IPS-11a (cell line): Measurements from ENCODE around the gene STX18.

Experiments
- H3K4me3 ChIP-seq: one replicate; pipeline ENCODE4 v1.5.1; 2013; ENCODE audit warnings: low read depth, low read length, control low read depth

The STX18 gene

GRCh38 chr4:4440333-4441061 lies 101.4 kb downstream of the STX18 start:
- H3K4me3 ChIP-seq, result no peak overlapping the region

GRCh38 chr4:4439782-4440181 lies 102.1 kb downstream of the STX18 start:
- H3K4me3 ChIP-seq, result no peak overlapping the region

GRCh38 chr4:4438891-4439290 lies 103.0 kb downstream of the STX18 start:
- no peak overlapping the region for H3K4me3 ChIP-seq

GRCh38 chr4:4437798-4438470 lies 103.9 kb downstream of the STX18 start:
- no peak overlapping the region for H3K4me3 ChIP-seq

- no peak overlapping the region for H3K4me3 ChIP-seq
These were observed 105.5 kb downstream of the STX18 start for GRCh38 chr4:4436244-4436823.

GRCh38 chr4:4433941-4434340 lies 107.9 kb downstream of the STX18 start:
- no peak overlapping the region for H3K4me3 ChIP-seq

GRCh38 chr4:4432341-4433125 lies 109.3 kb downstream of the STX18 start:
- H3K4me3 ChIP-seq, result no peak overlapping the region

- no peak overlapping the region for H3K4me3 ChIP-seq
These were observed 111.2 kb downstream of the STX18 start for GRCh38 chr4:4430492-4431195.

GRCh38 chr4:4428966-4429875 lies 112.6 kb downstream of the STX18 start:
- no peak overlapping the region for H3K4me3 ChIP-seq

GRCh38 chr4:4427886-4428285 lies 114.0 kb downstream of the STX18 start:
- H3K4me3 ChIP-seq, result no peak overlapping the region

- H3K4me3 ChIP-seq, result no peak overlapping the region
These were observed 114.6 kb downstream of the STX18 start for GRCh38 chr4:4427121-4427870.

- no peak overlapping the region for H3K4me3 ChIP-seq
These were observed 115.2 kb downstream of the STX18 start for GRCh38 chr4:4426511-4427120.

- no peak overlapping the region for H3K4me3 ChIP-seq
These were observed 116.2 kb downstream of the STX18 start for GRCh38 chr4:4425696-4426095.

GRCh38 chr4:4425119-4425690 lies 116.6 kb downstream of the STX18 start:
- H3K4me3 ChIP-seq, result no peak overlapping the region

GRCh38 chr4:4424499-4425115 lies 117.2 kb downstream of the STX18 start:
- no peak overlapping the region for H3K4me3 ChIP-seq

- H3K4me3 ChIP-seq, result no peak overlapping the region
These were observed 117.9 kb downstream of the STX18 start for GRCh38 chr4:4423706-4424498.

- H3K4me3 ChIP-seq, result no peak overlapping the region
These were observed 118.9 kb downstream of the STX18 start for GRCh38 chr4:4422856-4423499.
